Measurements from ENCODE around the gene CEP350. TPM values are rescaled to one million over a fixed set of nuclear protein-coding genes. Genes with fewer than 3 reads are reported as not detected.

The CEP350 gene
- total RNA-seq, 2 experiments from 2014 or later: 48.6 to 54.2 TPM

GRCh38 chr1:179933219-179933618, 21.4 kb upstream of the CEP350 start:
- no peak for DNase-seq (ENCODE audit: low spot score)
- Histone ChIP-seq H3K4me2 (ENCODE audit: low read length) (no peak overlapping the region), H3K9me3 (ENCODE audit: low read length) (no peaks in the 10 kb centered on the region), H3K27ac (ENCODE audit: low read depth, low read length, poor library complexity, severe bottlenecking) (no peak overlapping the region), H3K79me2 (ENCODE audit: insufficient read depth, low read depth, low read length) (no peaks in the 10 kb centered on the region), H3K4me1 (ENCODE audit: insufficient read depth, low read length, poor library complexity, severe bottlenecking) (no peaks in the 10 kb centered on the region), H3K4me3 (ENCODE audit: low read depth, low read length, poor library complexity, severe bottlenecking) (no peak overlapping the region), H3K9me2 (ENCODE audit: insufficient read depth, low read length) (no peaks in the 10 kb centered on the region), H2AFZ (ENCODE audit: low read length) (no peak overlapping the region), H4K20me1 (ENCODE audit: insufficient read depth, low read length) (no peaks in the 10 kb centered on the region), H3K36me3 (ENCODE audit: insufficient read depth, low read length) (no peaks in the 10 kb centered on the region)
- no TSS peak for BruUV-seq (replicated peaks)
- no peak for TF ChIP-seq CTCF (conservative IDR thresholded peaks at IDR 0.05; ENCODE audit: low read length)
- TF ChIP-seq EZH2phosphoT487 (IDR thresholded peaks at IDR 0.05; ENCODE audit: borderline replicate concordance, low read depth, low read length): no peak
- intact Hi-C loops (cut with micrococcal nuclease; ENCODE audit: unreplicated experiment): no loop called here
- CTCF ChIA-PET (ENCODE audit: unreplicated experiment): no interaction called here
- POLR2A ChIA-PET: interaction anchor here (1.1 to 1.5 kb wide), 2 partner anchors 11 to 18 kb away, joined by 3 read pairs; no protein-coding TSS in a partner anchor

DNA sequence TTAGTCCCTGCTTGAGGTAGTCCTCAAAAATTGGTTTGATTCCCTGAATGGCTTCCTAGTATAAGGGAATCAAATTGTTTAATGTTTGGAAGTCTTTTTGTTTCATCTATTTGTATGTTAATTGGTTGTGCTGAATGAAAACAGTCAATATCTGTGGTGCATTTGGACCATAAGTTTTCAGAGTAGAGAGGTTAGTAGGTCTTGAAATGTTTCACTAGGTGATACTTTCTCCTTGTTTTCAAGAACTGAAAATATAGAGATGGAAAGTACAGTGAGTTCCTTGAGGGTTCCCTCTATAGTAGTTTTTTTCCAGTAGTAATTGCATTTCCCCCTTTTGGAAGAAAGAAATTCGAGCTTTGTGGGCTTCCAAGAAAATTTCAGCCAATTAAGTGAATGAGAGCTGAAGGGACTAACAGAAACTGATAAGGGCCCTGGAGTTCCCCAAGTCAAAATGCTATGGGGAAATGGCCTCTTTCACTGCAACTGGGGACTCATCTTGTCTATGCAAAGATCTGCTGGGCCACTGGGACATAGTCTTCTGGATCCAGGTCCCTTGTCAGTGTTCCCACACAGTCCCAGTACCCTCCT, 18.6 kb upstream of the CEP350 start:
- no peak for DNase-seq (ENCODE audit: low spot score)
- ChIA-PET CTCF (ENCODE audit: unreplicated experiment) (no interaction called here), POLR2A (no interaction called here)
- Histone ChIP-seq H3K4me1 (ENCODE audit: insufficient read depth, low read length, poor library complexity, severe bottlenecking) (no peaks in the 10 kb centered on the region), H3K4me3 (ENCODE audit: low read depth, low read length, poor library complexity, severe bottlenecking) (no peak overlapping the region), H3K79me2 (ENCODE audit: insufficient read depth, low read depth, low read length) (no peaks in the 10 kb centered on the region), H3K36me3 (ENCODE audit: insufficient read depth, low read length) (no peaks in the 10 kb centered on the region), H3K27ac (ENCODE audit: low read depth, low read length, poor library complexity, severe bottlenecking) (no peak overlapping the region), H3K9me2 (ENCODE audit: insufficient read depth, low read length) (no peaks in the 10 kb centered on the region), H2AFZ (ENCODE audit: low read length) (no peak overlapping the region), H4K20me1 (ENCODE audit: insufficient read depth, low read length) (no peaks in the 10 kb centered on the region), H3K4me2 (ENCODE audit: low read length) (no peak overlapping the region), H3K9me3 (ENCODE audit: low read length) (no peaks in the 10 kb centered on the region)
- intact Hi-C loops (cut with micrococcal nuclease; ENCODE audit: unreplicated experiment): no loop called here
- no peak for TF ChIP-seq EZH2phosphoT487 (IDR thresholded peaks at IDR 0.05; ENCODE audit: borderline replicate concordance, low read depth, low read length)
- no peak for TF ChIP-seq CTCF (conservative IDR thresholded peaks at IDR 0.05; ENCODE audit: low read length)
- no TSS peak for BruUV-seq (replicated peaks)

DNA sequence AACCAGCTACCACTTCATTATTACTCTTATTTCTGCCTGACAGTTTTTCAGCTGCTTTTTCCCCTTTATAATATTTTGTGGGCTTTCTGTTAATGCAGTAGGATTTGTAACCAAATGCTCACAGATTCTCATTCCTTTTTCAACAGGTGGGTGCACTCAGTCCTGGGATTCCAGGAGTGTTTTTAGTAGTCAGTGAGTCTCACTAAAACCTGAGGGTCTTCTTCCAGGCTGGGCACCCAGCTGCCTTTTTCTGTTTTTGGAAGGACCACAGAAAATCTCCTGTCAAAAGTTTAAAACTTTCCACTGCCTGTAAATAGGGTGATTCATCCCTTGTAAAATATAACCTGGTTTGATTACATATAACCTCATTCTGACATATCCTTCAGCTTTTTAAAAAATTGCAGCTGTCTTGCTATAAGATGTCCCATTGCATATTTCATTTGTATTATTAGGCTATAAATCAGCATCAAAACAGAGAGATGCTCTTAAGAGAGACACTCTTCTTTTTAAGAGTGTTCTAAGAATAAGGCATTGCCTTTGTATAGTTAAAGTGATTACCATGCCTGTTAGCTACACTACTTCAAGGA, 16.8 kb upstream of the CEP350 start:
- Histone ChIP-seq H3K79me2 (ENCODE audit: insufficient read depth, low read depth, low read length) (no peaks in the 10 kb centered on the region), H3K4me1 (ENCODE audit: insufficient read depth, low read length, poor library complexity, severe bottlenecking) (no peaks in the 10 kb centered on the region), H3K4me3 (ENCODE audit: low read depth, low read length, poor library complexity, severe bottlenecking) (no peak overlapping the region), H3K9me2 (ENCODE audit: insufficient read depth, low read length) (no peaks in the 10 kb centered on the region), H4K20me1 (ENCODE audit: insufficient read depth, low read length) (no peaks in the 10 kb centered on the region), H3K4me2 (ENCODE audit: low read length) (no peak overlapping the region), H3K36me3 (ENCODE audit: insufficient read depth, low read length) (no peaks in the 10 kb centered on the region), H2AFZ (ENCODE audit: low read length) (no peak overlapping the region), H3K27ac (ENCODE audit: low read depth, low read length, poor library complexity, severe bottlenecking) (no peak overlapping the region), H3K9me3 (ENCODE audit: low read length) (no peaks in the 10 kb centered on the region)
- DNase-seq (ENCODE audit: low spot score): no peak
- no TSS peak for BruUV-seq (replicated peaks)
- intact Hi-C loops (cut with micrococcal nuclease; ENCODE audit: unreplicated experiment): no loop called here
- ChIA-PET CTCF (ENCODE audit: unreplicated experiment) (no interaction called here), POLR2A (interaction anchor here (1.0 to 3.3 kb wide), 4 partner anchors 14 to 94 kb away, joined by 3 to 11 read pairs (median 5); no protein-coding TSS in a partner anchor)
- TF ChIP-seq EZH2phosphoT487 (IDR thresholded peaks at IDR 0.05; ENCODE audit: borderline replicate concordance, low read depth, low read length): no peak
